K562 (cell line): ENCODE data around the gene U2SURP. TPM values are rescaled to one million over a fixed set of nuclear protein-coding genes. Genes with fewer than 3 reads are reported as not detected.

ENCODE experiments used
- AFF4 ChIP-seq: sonication (generic); formaldehyde crosslinking; IDR thresholded peaks from 2 replicates; pipeline ENCODE4 v1.8.0; 2023; ENCODE audit warnings: mild to moderate bottlenecking, missing genetic modification reagents
- MCM3 ChIP-seq: fragments of 450-650 bp; IDR thresholded peaks from 2 replicates; pipeline ENCODE4 v1.6.1; 2016
- NCOR1 ChIP-seq: fragments of 450-650 bp; IDR thresholded peaks from 2 replicates; pipeline ENCODE4 v1.6.1; 2016; ENCODE audit warnings: mild to moderate bottlenecking, moderate library complexity
- PCBP1 ChIP-seq: fragments of 200-400 bp; formaldehyde crosslinking; IDR thresholded peaks from 2 replicates; pipeline ENCODE4 v1.6.1; 2018; ENCODE audit warnings: mild to moderate bottlenecking, low read depth, low read length; ENCODE audit not compliant: poor library complexity, severe bottlenecking
- PTBP1 ChIP-seq: fragments of 200-400 bp; formaldehyde crosslinking; IDR thresholded peaks from 2 replicates; pipeline ENCODE4 v1.6.1; 2017; ENCODE audit warnings: low read depth, low read length
- RFX1 ChIP-seq: fragments of 450-650 bp; IDR thresholded peaks from 2 replicates; pipeline ENCODE4 v1.6.1; 2016; ENCODE audit warnings: mild to moderate bottlenecking, moderate library complexity
- TCF7L2 ChIP-seq: fragments of 150-350 bp; IDR thresholded peaks from 2 replicates; pipeline ENCODE4 v1.6.1; 2016; ENCODE audit warnings: low read depth, mild to moderate bottlenecking, low read length, moderate library complexity
- ZBTB17 ChIP-seq: fragments of 450-650 bp; formaldehyde crosslinking; IDR thresholded peaks from 2 replicates; pipeline ENCODE4 v1.4.0; 2020; ENCODE audit warnings: mild to moderate bottlenecking
- ZBTB34 ChIP-seq: fragments of 250-450 bp; sonication (Bioruptor Pico); IDR thresholded peaks from 2 replicates; pipeline ENCODE4 v1.8.0; 2021; ENCODE audit warnings: mild to moderate bottlenecking, moderate library complexity
- ZC3H11A ChIP-seq: IDR thresholded peaks from 2 replicates; pipeline ENCODE4 v1.6.1; 2012; ENCODE audit warnings: low read depth, low read length, improper control_type of control experiment
- ZKSCAN1 ChIP-seq: fragments of 150-350 bp; IDR thresholded peaks from 2 replicates; pipeline ENCODE4 v1.6.1; 2016; ENCODE audit warnings: low read depth, low read length
- ZNF24 ChIP-seq: fragments of 450-650 bp; IDR thresholded peaks from 2 replicates; pipeline ENCODE4 v1.6.1; 2016
- ZNF445 ChIP-seq: fragments of 250-450 bp; sonication (Bioruptor Pico); IDR thresholded peaks from 2 replicates; pipeline ENCODE4 v1.4.0; 2020; ENCODE audit warnings: low read depth, mild to moderate bottlenecking, moderate library complexity
- ZNF586 ChIP-seq: fragments of 450-650 bp; formaldehyde crosslinking; conservative IDR thresholded peaks from 2 replicates; pipeline ENCODE4 v1.4.0; 2020; ENCODE audit warnings: mild to moderate bottlenecking, moderate library complexity
- polyA plus RNA-seq, 8 experiments: library from polyadenylated mRNA; depleted of rRNA in 4 of 8; stranded (reverse) in 5 of 8; unstranded in 3 of 8; fragments of >200 nt; fragmentation: Nextera tagmentation in 2 of 8; fragmentation: Illumina TruSeq in 1 of 8; extraction: Ambion mirVana in 2 of 8; extraction: Trizol in 1 of 8; gene quantifications; 2 replicates each; pipeline versions ENCODE4 v1.2.1 to v1.2.3, GENCODE V29; 2011 to 2014; ENCODE audit warnings: inconsistent platforms in 1 of 8, missing spikeins in 1 of 8
- total RNA-seq, 7 experiments: library from RNA; depleted of rRNA in 6 of 7; stranded (reverse); fragments of >200 nt in 6 of 7; fragmentation: Illumina TruSeq in 2 of 7; extraction: Trizol in 2 of 7; gene quantifications; 2 replicates each; pipeline versions ENCODE4 v1.2.1 to v1.2.3, GENCODE V29; 2011 to 2021; ENCODE audit warnings: low replicate concordance in 1 of 7
- TF ChIP-seq, protein P1 (sequence below): fragments of 250-450 bp; sonication (Bioruptor Pico); IDR thresholded peaks from 2 replicates; pipeline ENCODE4 v1.4.0; 2020; ENCODE audit warnings: mild to moderate bottlenecking
- TF ChIP-seq, protein P2 (sequence below), 3 experiments: fragments of 200-800 bp in 1 of 3; sonication (Bioruptor generic) in 1 of 3; sonication (generic) in 1 of 3; formaldehyde crosslinking in 1 of 3; IDR thresholded peaks; 2 replicates each; pipeline versions ENCODE4 v1.6.1 to v1.8.0; 2016 to 2022; ENCODE audit warnings: mild to moderate bottlenecking in 2 of 3, missing compliant biosample characterization in 2 of 3, missing genetic modification characterization in 2 of 3, missing genetic modification reagents in 1 of 3

U2SURP gene
- total and polyA plus RNA-seq, 9 of the 15 experiments (the other 6 are each of a cell fraction or from before 2014, with no cell fraction given) = 128 to 322 (median 191) TPM

- TF ChIP-seq AFF4 (CRISPR knock-in tag) = no peak
- TF ChIP-seq RFX1 = no peak
- peak; percentile 90 for TF ChIP-seq NCOR1
- TF ChIP-seq, protein P1, sequence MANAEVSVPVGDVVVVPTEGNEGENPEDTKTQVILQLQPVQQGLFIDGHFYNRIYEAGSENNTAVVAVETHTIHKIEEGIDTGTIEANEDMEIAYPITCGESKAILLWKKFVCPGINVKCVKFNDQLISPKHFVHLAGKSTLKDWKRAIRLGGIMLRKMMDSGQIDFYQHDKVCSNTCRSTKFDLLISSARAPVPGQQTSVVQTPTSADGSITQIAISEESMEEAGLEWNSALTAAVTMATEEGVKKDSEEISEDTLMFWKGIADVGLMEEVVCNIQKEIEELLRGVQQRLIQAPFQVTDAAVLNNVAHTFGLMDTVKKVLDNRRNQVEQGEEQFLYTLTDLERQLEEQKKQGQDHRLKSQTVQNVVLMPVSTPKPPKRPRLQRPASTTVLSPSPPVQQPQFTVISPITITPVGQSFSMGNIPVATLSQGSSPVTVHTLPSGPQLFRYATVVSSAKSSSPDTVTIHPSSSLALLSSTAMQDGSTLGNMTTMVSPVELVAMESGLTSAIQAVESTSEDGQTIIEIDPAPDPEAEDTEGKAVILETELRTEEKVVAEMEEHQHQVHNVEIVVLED (CRISPR knock-in tag) = no peak
- TF ChIP-seq ZBTB17 = peak; percentile 60; the same call in 1 of the 2 replicates
- TF ChIP-seq PTBP1 = no peak
- TF ChIP-seq ZC3H11A = no peak
- no peak for TF ChIP-seq PCBP1
- no peak for TF ChIP-seq TCF7L2
- TF ChIP-seq ZBTB34 (CRISPR knock-in tag) = no peak
- no peak for TF ChIP-seq ZNF586 (CRISPR knock-in tag)
- TF ChIP-seq ZNF445 (CRISPR knock-in tag) = no peak
- TF ChIP-seq MCM3 = no peak
- TF ChIP-seq, protein P2, sequence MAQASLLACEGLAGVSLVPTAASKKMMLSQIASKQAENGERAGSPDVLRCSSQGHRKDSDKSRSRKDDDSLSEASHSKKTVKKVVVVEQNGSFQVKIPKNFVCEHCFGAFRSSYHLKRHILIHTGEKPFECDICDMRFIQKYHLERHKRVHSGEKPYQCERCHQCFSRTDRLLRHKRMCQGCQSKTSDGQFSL (CRISPR knock-in tag; IDR thresholded peaks at IDR 0.05) = no peak
- TF ChIP-seq, protein P2 (tag; IDR thresholded peaks at IDR 0.05) = no peak
- peak; percentile 48 for TF ChIP-seq ZNF24
- 0 out of 2 replicates have a peak, but pooled peaks have one; percentile 36 for TF ChIP-seq ZKSCAN1
Measured at GRCh38 chr3:142976621-142977398, 24.6 kb upstream of the U2SURP start (continued).
